ENCODE measurements around the gene PLK2. TPM values are rescaled to one million over a fixed set of nuclear protein-coding genes. Genes with fewer than 3 reads are reported as not detected.

The PLK2 gene
- total RNA-seq, 2 experiments from 2014 or later = 3.5 to 4.2 TPM

DNA sequence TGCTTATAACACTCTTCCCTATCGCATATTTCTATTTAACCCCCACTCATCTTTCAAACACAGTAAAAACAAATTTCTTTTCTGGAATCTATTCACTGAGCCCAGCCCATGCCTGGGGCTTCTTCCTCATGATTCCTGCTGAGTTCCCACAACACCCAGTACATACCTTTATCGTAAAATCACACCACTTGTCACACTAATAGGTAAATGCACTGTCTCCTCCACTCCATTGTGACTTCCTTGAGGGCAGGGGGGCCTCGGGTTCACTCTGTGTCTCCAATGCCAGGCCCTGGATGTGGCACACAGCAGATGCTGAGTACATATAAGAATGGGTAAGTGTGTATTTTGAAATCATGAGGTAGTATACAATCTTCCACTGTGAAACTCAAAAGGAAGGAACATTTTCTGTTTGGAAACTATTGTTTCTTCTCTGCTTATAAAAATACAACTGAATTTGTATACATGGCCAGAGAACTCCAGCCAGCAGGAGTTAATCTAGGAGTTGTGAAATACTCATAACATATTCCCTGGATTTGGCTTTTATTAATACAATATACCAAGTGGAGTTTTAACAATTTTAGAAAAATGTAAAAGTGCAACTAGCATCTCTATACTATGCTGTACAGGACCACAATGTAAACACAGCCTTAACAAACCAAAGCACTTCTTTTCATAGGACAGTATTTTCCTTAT, 7.2 kb downstream of the PLK2 start:
- no peak overlapping the region for H3K4me3 Mint-ChIP-seq
- no peak for DNase-seq

DNA sequence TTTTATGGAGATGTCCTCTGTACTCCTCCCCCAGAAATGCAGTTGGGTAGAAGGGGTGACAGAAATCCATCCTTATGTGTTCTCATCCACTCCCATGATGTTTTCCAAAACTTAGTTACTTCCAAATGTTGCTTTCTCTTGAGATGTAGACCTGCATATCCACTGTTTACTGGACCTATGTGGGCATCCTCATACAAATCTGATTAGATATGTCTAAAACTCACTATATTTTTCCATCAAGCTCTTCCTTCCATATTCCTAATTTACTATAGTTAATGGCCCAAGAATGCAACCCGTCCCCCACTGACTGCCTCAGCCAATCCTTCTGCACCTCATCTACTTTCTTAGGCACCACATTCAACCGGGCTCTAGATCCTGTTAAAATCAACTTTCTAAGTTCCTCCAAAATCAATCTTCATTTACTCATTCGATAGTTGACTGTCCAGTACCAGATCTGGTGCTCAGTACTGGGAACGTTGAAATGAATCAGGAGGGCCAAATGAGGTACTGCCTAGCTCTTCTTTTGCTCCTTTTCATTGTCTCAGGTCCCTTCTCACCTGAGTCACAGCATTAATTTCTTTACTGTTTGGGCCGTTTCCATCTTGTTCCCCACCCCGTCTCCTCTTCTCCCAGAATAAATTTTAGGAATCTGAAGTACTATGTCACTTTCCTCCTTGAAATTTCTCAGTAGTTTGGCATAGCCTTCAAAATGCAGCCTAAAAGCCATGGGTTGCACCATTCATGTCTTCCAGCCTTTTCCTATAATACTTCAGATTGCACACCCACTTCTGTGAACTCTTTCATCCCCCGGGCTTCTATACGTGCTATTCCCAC, 7.9 kb downstream of the PLK2 start:
- Mint-ChIP-seq H3K27me3 (peaks cover 4% of the 10 kb centered on the region), H3K27ac (no peak overlapping the region), H3K4me3 (no peak overlapping the region), H3K36me3 (ENCODE audit: low read depth) (peaks cover 2% of the 10 kb centered on the region), H3K9me3 (no peaks in the 10 kb centered on the region), H3K4me1 (no peaks in the 10 kb centered on the region)
- ChIA-PET POLR2A (no interaction called here), CTCF (no interaction called here)
- DNase-seq = no peak

More for the DNA sequence above, 7.2 kb downstream of the PLK2 start:
- H3K36me3 Mint-ChIP-seq (ENCODE audit: low read depth) = peaks cover 2% of the 10 kb centered on the region
- peaks cover 7% of the 10 kb centered on the region for H3K27me3 Mint-ChIP-seq
- ChIA-PET POLR2A (no interaction called here), CTCF (no interaction called here)
- H3K9me3 Mint-ChIP-seq = no peaks in the 10 kb centered on the region
- H3K27ac Mint-ChIP-seq = no peak overlapping the region
- H3K4me1 Mint-ChIP-seq = no peaks in the 10 kb centered on the region

DNA sequence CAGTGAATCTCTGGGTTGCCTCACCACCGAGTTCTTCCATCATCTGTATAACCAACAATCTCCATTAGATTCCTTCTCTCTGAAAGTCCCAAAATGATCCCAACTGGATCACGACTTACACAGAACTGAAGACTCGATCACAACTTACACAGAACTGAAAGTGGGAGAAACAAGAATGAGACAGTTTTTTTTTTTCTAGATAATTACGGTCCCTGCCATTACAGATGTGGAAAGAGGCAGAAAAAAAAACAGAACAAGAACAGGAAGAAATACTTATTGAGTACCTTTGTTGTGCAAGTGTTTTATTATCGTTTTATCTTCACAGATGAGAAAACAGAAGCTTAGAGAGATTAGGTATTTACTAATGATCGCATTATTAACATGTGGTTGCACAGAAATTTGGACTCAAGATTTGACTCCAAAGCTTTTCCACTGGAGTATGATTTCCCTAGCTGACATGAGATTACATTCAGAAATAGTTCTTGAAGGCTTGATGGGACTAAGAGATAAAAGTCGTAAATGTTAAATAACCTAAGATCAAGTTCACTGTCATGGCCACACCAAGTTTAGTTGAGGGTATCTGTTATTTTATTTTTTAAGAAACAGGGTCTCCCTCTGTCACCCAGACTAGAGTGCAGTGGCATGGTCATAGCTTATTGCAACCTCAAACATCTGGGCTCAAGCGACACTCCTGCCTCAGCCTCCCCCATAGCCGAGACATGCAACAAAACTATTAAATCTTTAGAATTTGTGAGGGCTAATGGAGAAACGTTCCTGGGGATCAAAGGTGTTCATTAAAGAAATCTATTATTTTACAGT, 8.9 kb downstream of the PLK2 start:
- H3K4me1 Mint-ChIP-seq = no peaks in the 10 kb centered on the region
- POLR2A ChIA-PET = no interaction called here
- CTCF ChIA-PET = no interaction called here
- peaks cover 2% of the 10 kb centered on the region for H3K36me3 Mint-ChIP-seq (ENCODE audit: low read depth)
- H3K9me3 Mint-ChIP-seq = peaks cover 2% of the 10 kb centered on the region
- no peak overlapping the region for H3K27ac Mint-ChIP-seq
- no peak for DNase-seq
- H3K4me3 Mint-ChIP-seq = no peak overlapping the region
- peaks cover 4% of the 10 kb centered on the region for H3K27me3 Mint-ChIP-seq

DNA sequence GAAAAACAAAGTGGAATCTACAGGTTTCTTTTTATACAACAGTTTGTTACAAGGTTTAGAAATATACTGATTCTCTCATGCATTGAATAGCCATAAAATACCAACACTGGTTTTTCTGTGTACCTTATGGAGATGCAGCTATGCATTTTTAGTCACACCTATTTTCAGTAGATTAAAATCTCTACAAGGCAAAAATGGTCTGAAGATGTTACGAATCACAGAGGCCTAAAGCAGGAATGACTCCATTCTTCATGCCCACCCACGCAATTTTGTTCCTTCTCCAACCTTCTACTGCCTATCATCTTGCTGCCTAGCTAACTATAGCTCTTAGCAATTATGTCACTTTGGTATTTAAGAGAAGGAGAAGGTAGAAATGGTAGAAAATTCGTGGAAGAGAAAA, 9.9 kb downstream of the PLK2 start:
- no peak for DNase-seq
- CTCF ChIA-PET = no interaction called here
- POLR2A ChIA-PET = no interaction called here
- Mint-ChIP-seq H3K36me3 (ENCODE audit: low read depth) (peaks cover 2% of the 10 kb centered on the region), H3K27me3 (peaks cover 4% of the 10 kb centered on the region), H3K4me1 (no peaks in the 10 kb centered on the region), H3K27ac (no peak overlapping the region), H3K9me3 (peaks cover 2% of the 10 kb centered on the region), H3K4me3 (no peak overlapping the region)

DNA sequence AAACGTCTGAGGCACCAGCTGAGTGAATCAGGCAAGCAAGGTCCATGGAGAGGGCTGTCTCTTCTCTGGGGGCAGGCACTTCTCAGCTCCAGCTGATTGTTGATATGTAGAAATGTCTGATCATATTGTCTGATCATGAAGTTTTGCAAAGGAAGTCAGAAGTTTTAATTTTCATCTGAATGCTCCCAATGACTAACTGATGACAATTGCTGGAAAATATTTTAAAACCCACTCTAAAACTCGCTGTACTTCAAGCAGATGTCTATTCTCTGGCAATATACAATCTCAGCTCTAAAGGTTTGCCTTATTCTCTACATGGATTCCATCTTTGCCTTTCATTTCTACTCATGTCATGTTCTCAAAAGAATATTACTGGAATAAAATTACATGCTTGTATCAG, 12.7 kb downstream of the PLK2 start:
- Mint-ChIP-seq H3K9me3 (peaks cover 2% of the 10 kb centered on the region), H3K36me3 (ENCODE audit: low read depth) (no peaks in the 10 kb centered on the region), H3K27me3 (peaks cover 4% of the 10 kb centered on the region), H3K4me3 (no peak overlapping the region), H3K27ac (no peak overlapping the region), H3K4me1 (no peaks in the 10 kb centered on the region)
- DNase-seq = no peak
- CTCF ChIA-PET = interaction anchor here (2.1 kb wide), 1 partner anchor 13 kb away, joined by 16 read pairs; the partner anchor contains the start of gene PLK2
- POLR2A ChIA-PET = interaction anchor here (1.6 kb wide), 1 partner anchor 12 kb away, joined by 5 read pairs; the partner anchor contains the start of gene PLK2

DNA sequence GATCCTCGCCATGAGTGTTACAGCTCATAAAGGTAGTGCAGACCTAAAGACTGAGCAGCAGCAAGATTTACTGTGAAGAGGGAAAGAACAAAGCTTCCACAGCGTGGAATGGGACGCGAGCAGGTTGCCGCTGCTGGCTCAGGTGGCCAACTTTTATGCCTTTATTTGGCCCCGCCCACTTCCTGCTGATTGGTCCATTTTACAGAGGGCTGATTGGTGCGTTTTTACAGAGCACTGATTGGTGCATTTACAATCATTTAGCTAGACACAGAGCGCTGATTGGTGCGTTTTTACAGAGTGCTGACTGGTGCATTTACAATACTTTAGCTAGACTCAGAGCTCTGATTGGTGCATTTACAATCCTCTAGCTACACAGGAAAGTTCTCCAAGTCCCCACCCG, 13.9 kb downstream of the PLK2 start:
- Mint-ChIP-seq H3K27me3 (no peaks in the 10 kb centered on the region), H3K4me1 (no peaks in the 10 kb centered on the region), H3K4me3 (no peak overlapping the region), H3K27ac (no peak overlapping the region), H3K36me3 (ENCODE audit: low read depth) (no peaks in the 10 kb centered on the region), H3K9me3 (peaks cover 2% of the 10 kb centered on the region)
- CTCF ChIA-PET = no interaction called here
- POLR2A ChIA-PET = no interaction called here
- DNase-seq = no peak

DNA sequence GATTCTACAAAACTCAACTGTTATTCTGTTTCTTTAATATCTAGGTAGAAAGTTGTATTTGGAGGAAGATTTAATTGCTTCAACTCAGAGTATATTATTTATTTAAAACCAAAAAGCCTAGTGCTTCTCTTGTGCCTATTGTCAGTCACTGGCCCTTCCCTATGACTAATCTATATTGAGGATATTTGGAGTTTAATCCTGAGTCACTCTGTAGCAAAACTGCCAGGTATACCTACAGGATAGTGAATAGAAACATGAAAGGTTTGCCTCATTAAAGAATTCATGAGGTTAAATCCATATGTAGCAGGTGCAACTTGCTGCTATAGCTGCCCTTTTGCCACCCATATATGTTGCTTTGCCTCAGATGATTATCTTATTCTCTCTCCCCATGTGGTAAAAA, 15.1 kb downstream of the PLK2 start:
- Mint-ChIP-seq H3K4me1 (no peaks in the 10 kb centered on the region), H3K27me3 (no peaks in the 10 kb centered on the region), H3K27ac (no peak overlapping the region), H3K36me3 (ENCODE audit: low read depth) (no peaks in the 10 kb centered on the region), H3K9me3 (peaks cover 2% of the 10 kb centered on the region), H3K4me3 (no peak overlapping the region)
- DNase-seq = no peak
- POLR2A ChIA-PET = no interaction called here
- CTCF ChIA-PET = no interaction called here

DNA sequence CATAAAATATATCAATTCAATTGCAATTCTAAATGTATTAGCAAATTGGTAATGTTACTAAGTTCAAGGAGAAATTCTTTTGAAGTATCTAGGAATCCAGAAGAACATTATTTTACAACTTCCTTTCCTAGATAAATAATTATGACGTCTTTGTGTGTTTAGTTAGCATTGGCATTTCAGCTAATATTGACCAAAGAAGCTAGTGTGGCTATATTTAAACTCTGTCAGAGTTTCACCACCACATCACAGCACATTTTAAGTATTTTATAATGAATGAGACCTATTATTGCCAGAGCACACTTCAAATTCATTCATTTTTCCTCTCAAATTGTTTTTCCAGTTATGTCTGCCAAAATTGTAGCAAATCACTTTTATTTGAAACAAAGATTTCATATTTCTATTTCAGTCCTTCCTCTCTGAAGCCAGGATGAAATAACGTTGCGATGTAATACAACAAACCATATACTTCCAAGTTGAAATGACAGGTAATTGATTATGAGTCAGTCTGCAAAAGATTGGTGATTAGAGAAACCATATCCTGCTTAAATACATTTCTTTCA, 18.9 kb downstream of the PLK2 start:
- Mint-ChIP-seq H3K4me3 (no peak overlapping the region), H3K36me3 (ENCODE audit: low read depth) (no peaks in the 10 kb centered on the region), H3K27ac (no peak overlapping the region), H3K9me3 (no peaks in the 10 kb centered on the region), H3K4me1 (no peaks in the 10 kb centered on the region), H3K27me3 (no peaks in the 10 kb centered on the region)
- POLR2A ChIA-PET = no interaction called here
- no peak for DNase-seq
- CTCF ChIA-PET = no interaction called here

DNA sequence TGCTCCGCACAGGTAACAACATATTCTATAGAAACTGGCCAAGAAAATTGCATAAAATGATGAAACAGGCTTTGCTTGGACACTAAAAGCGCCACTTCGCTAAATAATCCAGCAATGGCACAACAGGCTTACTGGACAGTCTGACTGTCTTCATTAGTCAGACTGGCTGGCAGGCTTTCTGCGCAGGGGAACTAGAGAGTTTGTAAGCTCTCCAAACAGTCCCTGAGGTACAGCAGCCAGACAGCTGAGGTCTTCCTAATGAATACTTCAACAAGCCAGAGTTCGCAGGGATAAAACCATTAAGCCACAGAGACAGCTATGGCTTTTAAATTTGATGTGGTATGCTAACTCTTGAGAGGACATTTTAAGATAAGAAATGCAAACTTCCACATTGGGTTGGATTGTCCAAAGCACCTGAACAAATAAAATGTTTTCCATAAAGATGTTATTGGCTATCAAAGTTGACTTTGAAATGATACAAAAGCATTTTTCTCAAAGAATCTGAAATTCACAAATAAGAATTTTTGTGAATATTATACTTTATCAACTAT, 20.7 kb downstream of the PLK2 start:
- H3K9me3 Mint-ChIP-seq = no peaks in the 10 kb centered on the region

DNA sequence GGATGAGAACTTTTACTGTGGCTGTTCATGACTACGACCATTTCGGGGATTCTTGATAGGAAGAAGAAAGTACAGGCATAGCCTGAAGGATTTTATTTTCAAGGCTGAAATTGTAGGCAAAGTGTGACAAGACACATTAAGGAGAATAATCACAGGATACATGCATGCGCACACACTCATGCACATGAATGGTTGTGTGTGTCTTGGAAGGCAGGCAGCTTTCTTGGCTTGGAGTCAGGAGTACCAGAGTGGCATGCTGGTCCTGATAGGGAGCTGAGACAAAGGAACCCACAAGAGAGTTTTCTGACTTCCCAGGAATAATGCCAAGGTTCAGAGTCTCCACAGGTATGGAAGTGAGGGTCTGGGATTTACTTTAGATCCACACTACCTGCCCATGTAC, 22.2 kb downstream of the PLK2 start:
- H3K36me3 Mint-ChIP-seq (ENCODE audit: low read depth) = no peaks in the 10 kb centered on the region
- no peak overlapping the region for H3K4me3 Mint-ChIP-seq
- CTCF ChIA-PET = no interaction called here

More for the DNA sequence above, 20.7 kb downstream of the PLK2 start:
- ChIA-PET POLR2A (no interaction called here), CTCF (no interaction called here)
- no peak for DNase-seq
- H3K36me3 Mint-ChIP-seq (ENCODE audit: low read depth) = no peaks in the 10 kb centered on the region
- no peaks in the 10 kb centered on the region for H3K4me1 Mint-ChIP-seq
- H3K27ac Mint-ChIP-seq = no peak overlapping the region
- H3K27me3 Mint-ChIP-seq = peaks cover 2% of the 10 kb centered on the region
- H3K4me3 Mint-ChIP-seq = no peak overlapping the region

DNA sequence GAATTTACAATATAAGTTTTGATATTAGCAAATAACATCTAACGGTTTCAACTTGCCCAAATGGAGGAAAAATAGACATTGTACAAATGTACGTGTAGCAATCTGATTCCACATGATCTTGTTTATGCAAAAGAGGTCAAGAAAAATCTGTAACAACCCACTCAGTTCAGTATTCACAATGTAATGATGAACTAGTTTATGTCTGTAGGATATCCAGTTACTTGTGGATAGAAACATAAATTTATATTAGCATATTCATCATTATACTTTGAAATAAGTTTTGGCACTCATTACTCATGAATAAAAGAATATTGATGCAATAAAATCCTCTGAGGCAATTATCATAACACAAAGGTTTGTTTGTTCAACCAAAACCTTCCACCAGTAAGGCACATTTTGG, 28.1 kb downstream of the PLK2 start:
- Mint-ChIP-seq H3K4me1 (no peaks in the 10 kb centered on the region), H3K9me3 (no peaks in the 10 kb centered on the region), H3K36me3 (ENCODE audit: low read depth) (no peaks in the 10 kb centered on the region), H3K4me3 (no peak overlapping the region), H3K27me3 (peaks cover 8% of the 10 kb centered on the region), H3K27ac (no peak overlapping the region)
- POLR2A ChIA-PET = no interaction called here
- CTCF ChIA-PET = no interaction called here
- DNase-seq = no peak

More for the DNA sequence above, 22.2 kb downstream of the PLK2 start:
- no peak for DNase-seq
- H3K27me3 Mint-ChIP-seq = peaks cover 2% of the 10 kb centered on the region
- no peak overlapping the region for H3K27ac Mint-ChIP-seq
- no peaks in the 10 kb centered on the region for H3K9me3 Mint-ChIP-seq
- POLR2A ChIA-PET = no interaction called here
- no peaks in the 10 kb centered on the region for H3K4me1 Mint-ChIP-seq

DNA sequence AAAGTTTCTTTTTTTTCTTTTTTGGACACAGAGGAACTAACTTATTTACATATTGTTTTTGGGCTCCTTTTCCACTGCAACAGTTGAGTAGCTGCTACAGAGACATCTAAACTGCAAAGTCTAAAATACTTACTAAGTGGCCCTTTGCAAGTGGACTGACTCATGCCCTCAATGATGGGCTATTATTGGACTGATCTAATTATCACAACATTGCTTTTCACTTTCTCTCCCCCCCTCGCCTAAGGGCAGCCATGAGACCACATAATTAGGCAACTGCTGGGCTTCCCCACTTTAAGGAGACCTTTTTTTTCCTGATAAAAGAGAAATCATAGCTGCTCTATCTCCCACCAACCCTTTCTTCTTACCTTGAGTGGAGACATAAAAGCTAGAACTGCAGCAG, 47.0 kb downstream of the PLK2 start:
- Mint-ChIP-seq H3K36me3 (ENCODE audit: low read depth) (no peaks in the 10 kb centered on the region), H3K27me3 (peaks cover 10% of the 10 kb centered on the region), H3K4me3 (no peak overlapping the region), H3K4me1 (no peaks in the 10 kb centered on the region), H3K9me3 (no peaks in the 10 kb centered on the region), H3K27ac (no peak overlapping the region)
- CTCF ChIA-PET = no interaction called here
- POLR2A ChIA-PET = no interaction called here
- no peak for DNase-seq

DNA sequence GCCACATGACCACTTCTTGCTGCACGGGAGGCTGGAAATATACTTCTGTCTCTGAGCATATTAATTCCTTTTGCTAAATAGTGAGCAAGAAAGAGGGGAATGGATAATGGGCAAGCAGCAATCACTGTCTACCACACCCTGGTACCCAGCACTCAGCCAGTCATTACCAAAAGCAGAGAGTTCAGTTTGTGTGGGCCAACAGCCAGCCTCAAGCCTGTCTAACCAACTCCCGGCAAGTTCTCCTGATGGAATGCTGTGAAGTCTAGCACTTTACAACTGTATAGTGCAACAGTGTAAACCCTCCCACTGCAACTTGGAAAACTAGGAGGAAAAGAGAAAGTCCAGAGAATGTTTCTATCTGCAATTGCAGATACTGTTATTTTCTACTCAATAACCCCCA, 47.8 kb downstream of the PLK2 start:
- no peaks in the 10 kb centered on the region for H3K4me1 Mint-ChIP-seq

More for the DNA sequence above, 47.8 kb downstream of the PLK2 start:
- Mint-ChIP-seq H3K4me3 (no peak overlapping the region), H3K27ac (no peak overlapping the region), H3K36me3 (ENCODE audit: low read depth) (no peaks in the 10 kb centered on the region), H3K9me3 (no peaks in the 10 kb centered on the region), H3K27me3 (peaks cover 10% of the 10 kb centered on the region)
- no peak for DNase-seq
- ChIA-PET POLR2A (no interaction called here), CTCF (no interaction called here)

All from activated CD4-positive, alpha-beta memory T cell treated with anti-CD3 and anti-CD28 coated beads, Interleukin-2, amount 10 ng/mL, durations not matched to agents 7 days and 5 days (primary cell).